PC-3 (cell line): ENCODE data around the gene ARHGAP23. TPM values are rescaled to one million over a fixed set of nuclear protein-coding genes. Genes with fewer than 3 reads are reported as not detected.

Experiments
- ATAC-seq: fragments of 200-7000 bp; cut with Tn5 transposase; 2 replicates; pipeline ENCODE4 v1.9.1; 2020; ENCODE audit warnings: mild to moderate bottlenecking, moderate library complexity
- BruUV-seq: library from RNA; stranded (reverse); fragments of 400-500 nt; replicated peaks from 2 replicates; lab custom pipeline; 2021; lab: Mats Ljungman, UMichigan
- CTCF ChIA-PET: fragments of 300-600 bp; sonication (Branson Sonifier 250); formaldehyde crosslinking; loops from one replicate; lab custom pipeline; 2022; ENCODE audit warnings: antibody characterized with exemption; lab: Charles Lee
- POLR2A ChIA-PET: fragments of 300-600 bp; sonication (Branson Sonifier 250); formaldehyde crosslinking; loops from one replicate; lab custom pipeline; 2022; ENCODE audit warnings: antibody characterized with exemption; ENCODE audit not compliant: unreplicated experiment; lab: Charles Lee
- DNase-seq: peaks from one replicate; pipeline ENCODE4 v3.0.0-alpha.2; 2015
- H2AFZ ChIP-seq: fragments of 300-600 bp; sonication (generic); 2 replicates; pipeline ENCODE4 v1.6.0; 2016; ENCODE audit warnings: antibody characterized with exemption, low read length
- H3F3A ChIP-seq: fragments of 300-600 bp; sonication (generic); one replicate; pipeline ENCODE4 v1.6.0; 2017; ENCODE audit warnings: antibody characterized with exemption, low read length, control low read depth, mild to moderate bottlenecking; ENCODE audit not compliant: unreplicated experiment
- H3K27ac ChIP-seq: fragments of 300-600 bp; sonication (generic); 2 replicates; pipeline ENCODE4 v1.5.1; 2016; ENCODE audit warnings: mild to moderate bottlenecking, low read length
- H3K27me3 ChIP-seq: fragments of 300-600 bp; sonication (generic); 2 replicates; pipeline ENCODE4 v1.6.1; 2016; ENCODE audit warnings: low read length, mixed read lengths
- H3K36me3 ChIP-seq: fragments of 300-600 bp; sonication (generic); 2 replicates; pipeline ENCODE4 v1.6.1; 2016; ENCODE audit warnings: low read depth, mixed run types, low read length, mixed read lengths
- H3K4me1 ChIP-seq: fragments of 300-600 bp; sonication (generic); 2 replicates; pipeline ENCODE4 v1.5.1; 2016; ENCODE audit warnings: low read length; ENCODE audit not compliant: insufficient read depth
- H3K4me2 ChIP-seq: fragments of 300-600 bp; sonication (generic); 2 replicates; pipeline ENCODE4 v1.6.0; 2016; ENCODE audit warnings: low read length
- H3K4me3 ChIP-seq: fragments of 300-600 bp; sonication (generic); 2 replicates; pipeline ENCODE4 v1.5.1; 2016; ENCODE audit warnings: mild to moderate bottlenecking, low read length, mixed read lengths
- H3K79me2 ChIP-seq: fragments of 300-600 bp; sonication (generic); 2 replicates; pipeline ENCODE4 v1.6.1; 2017; ENCODE audit warnings: low read length, mixed read lengths
- H3K9ac ChIP-seq: fragments of 300-600 bp; sonication (generic); 2 replicates; pipeline ENCODE4 v1.6.0; 2016; ENCODE audit warnings: mild to moderate bottlenecking, low read length
- H3K9me2 ChIP-seq: fragments of 300-600 bp; sonication (generic); replicated peaks from 2 replicates; pipeline ENCODE4 v1.6.1; 2016; ENCODE audit warnings: mixed run types, low read length, mixed read lengths
- H3K9me3 ChIP-seq: fragments of 300-600 bp; sonication (generic); 2 replicates; pipeline ENCODE4 v1.6.1; 2016; ENCODE audit warnings: low read length, mixed read lengths
- H4K20me1 ChIP-seq: fragments of 300-600 bp; sonication (generic); 2 replicates; pipeline ENCODE4 v1.6.1; 2016; ENCODE audit warnings: low read length, mixed read lengths
- EZH2 ChIP-seq: fragments of 300-600 bp; sonication (generic); IDR thresholded peaks from one replicate; pipeline ENCODE4 v1.6.1; 2017; ENCODE audit warnings: antibody characterized with exemption, mild to moderate bottlenecking, low read length; ENCODE audit not compliant: unreplicated experiment
- EZH2phosphoT487 ChIP-seq: fragments of 300-600 bp; sonication (generic); IDR thresholded peaks from 2 replicates; pipeline ENCODE4 v1.6.1; 2018; ENCODE audit warnings: mild to moderate bottlenecking, antibody characterized with exemption, low read length, borderline replicate concordance
- intact Hi-C: fragments of 100-400 bp; cut with micrococcal nuclease; formaldehyde crosslinking; loops from 2 replicates; pipeline ENCODE4 v1.9.0; 2023
- total RNA-seq: library from RNA; depleted of rRNA; stranded (reverse); fragments of >200 nt; gene quantifications from 2 replicates; pipeline ENCODE4 v1.2.3, GENCODE V29; 2014
- TF ChIP-seq, protein P1 (sequence below): fragments of 300-600 bp; sonication (generic); conservative IDR thresholded peaks from 2 replicates; pipeline ENCODE4 v1.5.1; 2017; ENCODE audit warnings: antibody characterized with exemption, low read depth, mild to moderate bottlenecking, low read length

Gene ARHGAP23
- total RNA-seq, 1 experiment from 2014 or later, result 9.0 TPM

DNA sequence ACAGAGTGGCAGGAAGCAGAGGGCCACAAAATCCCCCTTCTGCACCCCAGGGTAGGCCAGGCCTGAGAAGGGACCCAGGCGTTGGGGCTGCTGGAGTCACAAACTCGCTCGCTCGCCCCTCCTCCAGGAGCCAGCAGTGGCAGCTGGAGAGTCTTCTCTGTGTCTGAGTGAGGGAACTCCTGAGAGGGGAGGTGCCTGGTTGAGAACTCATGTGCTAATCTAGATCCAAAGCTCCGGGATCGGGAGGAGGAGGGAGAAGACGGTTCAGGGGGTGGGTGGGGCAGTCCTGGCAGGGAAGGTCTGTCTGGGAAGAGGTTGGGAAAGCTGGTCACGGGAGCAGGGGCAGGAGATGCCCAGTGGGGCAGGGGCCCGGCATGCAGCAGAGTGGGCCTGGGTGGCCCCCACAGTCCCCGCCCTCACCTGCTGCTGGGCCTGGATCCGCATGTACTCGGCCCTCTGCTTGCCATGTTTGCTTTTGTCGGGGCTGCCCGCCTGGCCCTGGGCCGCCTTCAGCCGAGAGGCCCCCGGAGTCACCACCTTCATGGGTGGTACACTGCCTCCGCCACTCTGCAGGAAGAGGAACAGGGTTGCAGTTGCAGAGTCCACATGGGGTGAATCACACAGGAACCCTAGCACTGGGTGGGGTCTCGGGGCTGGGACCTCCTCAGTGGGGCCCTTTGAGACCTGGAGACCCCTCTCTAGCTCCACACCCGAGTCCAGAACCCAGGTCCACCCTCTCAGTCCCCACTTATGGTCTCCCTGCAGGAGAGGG, 115.3 kb downstream of the ARHGAP23 start:
- Histone ChIP-seq H3K27me3 (no peaks in the 10 kb centered on the region), H3K4me1 (no peaks in the 10 kb centered on the region; the same call in 1 of the 2 replicates), H3K9ac (no peak overlapping the region), H2AFZ (no peak overlapping the region), H3K9me2 (no peaks in the 10 kb centered on the region), H3K36me3 (no peaks in the 10 kb centered on the region), H3K4me2 (no peak overlapping the region), H3F3A (no peaks in the 10 kb centered on the region), H4K20me1 (no peaks in the 10 kb centered on the region), H3K9me3 (no peaks in the 10 kb centered on the region), H3K79me2 (no peaks in the 10 kb centered on the region), H3K4me3 (no peak overlapping the region), H3K27ac (no peak overlapping the region)
- BruUV-seq, result no TSS peak
- CTCF ChIA-PET, result interaction anchor here (1.3 kb wide), 1 partner anchor 14 kb away, joined by 4 read pairs; no protein-coding TSS in a partner anchor
- TF ChIP-seq EZH2phosphoT487, result no peak
- no peak for TF ChIP-seq EZH2
- DNase-seq (no peak), ATAC-seq (no peak)
- POLR2A ChIA-PET, result no interaction called here
- intact Hi-C loops, result no loop called here

- Histone ChIP-seq H3K79me2 (no peaks in the 10 kb centered on the region), H3K4me2 (no peak overlapping the region), H4K20me1 (no peaks in the 10 kb centered on the region), H3K4me1 (no peaks in the 10 kb centered on the region), H3K9ac (no peak overlapping the region), H3K9me3 (no peaks in the 10 kb centered on the region), H3K4me3 (no peak overlapping the region), H3K27ac (no peak overlapping the region), H3F3A (no peaks in the 10 kb centered on the region), H3K27me3 (no peaks in the 10 kb centered on the region), H3K9me2 (no peaks in the 10 kb centered on the region), H2AFZ (no peak overlapping the region), H3K36me3 (no peaks in the 10 kb centered on the region)
- POLR2A ChIA-PET, result no interaction called here
- intact Hi-C loops, result no loop called here
- ATAC-seq (no peak), DNase-seq (no peak)
- no peak for TF ChIP-seq EZH2
- TF ChIP-seq, protein P1, sequence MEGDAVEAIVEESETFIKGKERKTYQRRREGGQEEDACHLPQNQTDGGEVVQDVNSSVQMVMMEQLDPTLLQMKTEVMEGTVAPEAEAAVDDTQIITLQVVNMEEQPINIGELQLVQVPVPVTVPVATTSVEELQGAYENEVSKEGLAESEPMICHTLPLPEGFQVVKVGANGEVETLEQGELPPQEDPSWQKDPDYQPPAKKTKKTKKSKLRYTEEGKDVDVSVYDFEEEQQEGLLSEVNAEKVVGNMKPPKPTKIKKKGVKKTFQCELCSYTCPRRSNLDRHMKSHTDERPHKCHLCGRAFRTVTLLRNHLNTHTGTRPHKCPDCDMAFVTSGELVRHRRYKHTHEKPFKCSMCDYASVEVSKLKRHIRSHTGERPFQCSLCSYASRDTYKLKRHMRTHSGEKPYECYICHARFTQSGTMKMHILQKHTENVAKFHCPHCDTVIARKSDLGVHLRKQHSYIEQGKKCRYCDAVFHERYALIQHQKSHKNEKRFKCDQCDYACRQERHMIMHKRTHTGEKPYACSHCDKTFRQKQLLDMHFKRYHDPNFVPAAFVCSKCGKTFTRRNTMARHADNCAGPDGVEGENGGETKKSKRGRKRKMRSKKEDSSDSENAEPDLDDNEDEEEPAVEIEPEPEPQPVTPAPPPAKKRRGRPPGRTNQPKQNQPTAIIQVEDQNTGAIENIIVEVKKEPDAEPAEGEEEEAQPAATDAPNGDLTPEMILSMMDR, result no peak
- BruUV-seq, result no TSS peak
- CTCF ChIA-PET, result interaction anchor here (1.3 kb wide), 1 partner anchor 14 kb away, joined by 4 read pairs; no protein-coding TSS in a partner anchor
These were observed 116.0 kb downstream of the ARHGAP23 start for GRCh38 chr17:38544175-38544838.

GRCh38 chr17:38544839-38545209, 116.6 kb downstream of the ARHGAP23 start:
- H3F3A ChIP-seq, result no peaks in the 10 kb centered on the region
- H3K9me3 ChIP-seq, result no peaks in the 10 kb centered on the region
- no peak overlapping the region for H2AFZ ChIP-seq
- TF ChIP-seq EZH2, result no peak
- TF ChIP-seq, protein P1, result no peak
- no peak for TF ChIP-seq EZH2phosphoT487
- no peak overlapping the region for H3K9ac ChIP-seq
- POLR2A ChIA-PET, result no interaction called here
- H3K36me3 ChIP-seq, result no peaks in the 10 kb centered on the region
- H3K4me2 ChIP-seq, result no peak overlapping the region
- no peaks in the 10 kb centered on the region for H3K9me2 ChIP-seq
- CTCF ChIA-PET, result interaction anchor here (1.3 kb wide), 1 partner anchor 13 kb away, joined by 4 read pairs; no protein-coding TSS in a partner anchor
- H3K27ac ChIP-seq, result no peak overlapping the region
- H3K79me2 ChIP-seq, result no peaks in the 10 kb centered on the region
- H3K4me1 ChIP-seq, result no peaks in the 10 kb centered on the region
- ATAC-seq, result no peak
- intact Hi-C loops, result no loop called here
- no peak for DNase-seq
- no peak overlapping the region for H3K4me3 ChIP-seq
- no TSS peak for BruUV-seq
- H4K20me1 ChIP-seq, result no peaks in the 10 kb centered on the region
- H3K27me3 ChIP-seq, result no peaks in the 10 kb centered on the region
